GM12873 (cell line): ENCODE measurements around the gene TM9SF3.

ENCODE experiments used
- CTCF ChIP-seq: IDR thresholded peaks from 2 replicates; pipeline ENCODE4 v1.5.1; 2012; ENCODE audit warnings: low read depth, mild to moderate bottlenecking, moderate library complexity, low read length, control low read depth; ENCODE audit not compliant: insufficient read depth; ENCODE audit errors: missing control alignments

Gene TM9SF3

DNA sequence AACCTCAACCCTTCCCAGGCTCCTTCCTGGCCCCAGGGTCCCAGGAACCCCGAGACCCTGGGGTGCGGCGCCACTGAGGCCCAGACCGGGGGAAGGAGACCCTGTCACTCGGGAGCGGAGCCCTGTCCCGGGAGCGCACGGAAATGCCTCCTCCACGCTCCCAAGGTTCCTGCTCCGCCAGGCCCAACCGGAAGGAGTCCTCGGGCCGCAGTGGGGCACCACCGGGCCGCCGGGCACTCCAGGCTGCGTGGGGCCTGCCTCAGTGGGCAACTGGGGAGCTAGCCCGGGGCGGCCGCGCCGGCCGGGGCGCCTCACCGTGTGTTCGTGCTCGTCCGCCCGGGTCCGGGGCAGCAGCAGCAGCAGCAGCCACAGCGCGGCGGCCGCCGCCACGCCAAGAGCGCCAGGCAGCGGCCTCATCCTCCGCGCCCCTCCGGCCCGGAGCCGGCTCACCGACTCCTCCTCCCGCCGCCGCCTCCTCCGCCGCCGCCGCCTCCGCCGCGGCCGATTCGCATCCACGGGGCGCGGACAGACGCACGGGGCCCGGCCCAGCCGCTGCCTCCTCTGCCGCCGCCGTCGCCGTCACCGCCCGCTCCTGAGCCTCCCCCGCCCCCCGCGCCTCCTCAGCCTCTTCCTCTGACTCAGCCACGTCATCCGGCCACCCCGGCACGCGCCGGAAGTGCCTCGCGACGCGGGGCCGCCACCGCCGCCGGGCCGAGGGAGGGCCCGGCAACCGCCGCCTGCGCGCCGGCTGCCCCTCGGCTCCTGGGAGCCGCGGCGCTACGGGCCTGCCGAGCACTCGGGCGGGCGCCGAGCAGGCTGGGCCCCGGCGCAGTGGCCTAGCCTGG is at the start of gene TM9SF3:
TM9SF3 (minus strand) TSS at position 594 of the 845 bp plus-strand sequence; CDS start at position 417, 177 bp downstream.
- no peak for TF ChIP-seq CTCF

DNA sequence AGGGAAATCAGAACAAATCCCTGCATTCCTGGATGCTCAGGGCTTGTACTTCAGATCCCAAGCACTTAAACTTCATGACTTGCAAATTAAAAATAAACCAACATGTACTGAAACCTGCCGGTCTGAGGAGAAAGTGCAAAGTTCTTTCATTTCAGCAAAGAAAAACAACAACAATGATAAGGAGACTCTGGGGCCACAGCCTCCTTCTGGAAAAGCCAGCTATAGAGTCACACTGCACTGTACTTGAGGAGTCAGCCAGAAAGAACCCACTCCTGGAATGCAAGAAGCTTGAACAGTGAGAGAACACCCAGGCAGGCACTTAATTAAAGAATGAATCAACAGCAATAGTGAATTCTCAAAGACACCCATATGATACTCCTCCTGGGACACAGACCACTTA is 49.7 kb upstream of the TM9SF3 start:
- TF ChIP-seq CTCF, result no peak

GRCh38 chr10:96632974-96633710 is 46.3 kb upstream of the TM9SF3 start:
- no peak for TF ChIP-seq CTCF

DNA sequence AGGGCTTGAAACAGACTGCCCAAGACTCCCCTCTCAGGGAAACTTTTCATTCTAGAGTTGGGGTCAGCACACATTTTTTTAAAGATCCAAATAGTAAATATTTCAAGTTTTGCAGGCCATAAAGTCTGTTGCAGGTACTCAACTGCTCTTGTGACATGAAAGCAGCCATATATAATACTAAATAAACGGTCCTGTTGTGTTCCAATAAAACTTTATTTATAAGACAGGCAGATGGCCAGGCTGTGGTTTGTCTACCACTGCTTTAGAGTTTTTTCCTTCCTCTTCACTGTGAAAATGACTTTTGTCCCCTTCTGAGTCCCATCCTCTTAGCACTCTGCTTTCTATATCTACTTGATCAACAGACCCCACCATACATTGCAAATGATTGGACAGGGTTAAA is 40.5 kb upstream of the TM9SF3 start:
- TF ChIP-seq CTCF, result no peak

GRCh38 chr10:96626795-96627194 is 40.0 kb upstream of the TM9SF3 start:
- TF ChIP-seq CTCF, result peak; percentile 28

DNA sequence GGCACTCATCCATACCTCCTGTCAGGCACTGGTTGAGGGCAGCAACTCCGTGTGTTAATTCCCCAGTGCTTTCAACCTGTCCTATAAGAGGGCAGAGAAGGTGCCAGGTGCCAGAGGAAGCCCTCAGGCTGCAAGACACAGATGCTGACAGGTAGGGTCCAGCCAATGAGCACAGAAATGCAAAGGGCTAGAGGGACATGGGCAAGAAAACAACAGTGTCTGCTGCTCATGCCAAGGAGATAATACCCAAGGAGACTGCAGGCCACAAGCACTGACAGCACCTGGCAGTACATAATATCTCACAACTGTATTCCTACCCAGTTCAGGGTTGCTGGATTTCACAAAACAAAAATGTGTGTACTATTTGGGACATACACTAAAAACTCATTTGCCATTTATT is 38.4 kb upstream of the TM9SF3 start:
- TF ChIP-seq CTCF, result no peak

GRCh38 chr10:96622013-96622787 is 35.4 kb upstream of the TM9SF3 start:
- no peak for TF ChIP-seq CTCF
